H1 (cell line): Measurements from ENCODE around the gene FMNL2.

Source experiments
- ASH2L ChIP-seq: fragments of 200-600, 300-600 bp; sonication (generic); IDR thresholded peaks from one replicate; pipeline ENCODE4 v1.7.1; 2017; ENCODE audit warnings: low read length
- ATF3 ChIP-seq: IDR thresholded peaks from 2 replicates; pipeline ENCODE4 v1.6.1; 2011; ENCODE audit warnings: low read depth, mild to moderate bottlenecking, low read length; ENCODE audit not compliant: insufficient read depth
- CTCF ChIP-seq, 3 experiments: IDR thresholded peaks; 1 replicate in 2 of 3; 2 replicates in 1 of 3; pipeline versions ENCODE4 v1.5.1 to v1.6.1; 2011; ENCODE audit warnings: low read length in 3 of 3, mild to moderate bottlenecking in 3 of 3, inconsistent platforms in 2 of 3, low read depth in 1 of 3, moderate library complexity in 1 of 3; ENCODE audit not compliant: insufficient read depth in 1 of 3; ENCODE audit errors: control extremely low read depth in 1 of 3
- TAF1 ChIP-seq: IDR thresholded peaks from 2 replicates; pipeline ENCODE4 v1.6.1; 2011; ENCODE audit warnings: mild to moderate bottlenecking, low read depth, low read length
- ZNF274 ChIP-seq: IDR thresholded peaks from 2 replicates; pipeline ENCODE4 v1.7.0; 2012; ENCODE audit warnings: low read length, borderline replicate concordance; ENCODE audit errors: extremely low read depth

DNA sequence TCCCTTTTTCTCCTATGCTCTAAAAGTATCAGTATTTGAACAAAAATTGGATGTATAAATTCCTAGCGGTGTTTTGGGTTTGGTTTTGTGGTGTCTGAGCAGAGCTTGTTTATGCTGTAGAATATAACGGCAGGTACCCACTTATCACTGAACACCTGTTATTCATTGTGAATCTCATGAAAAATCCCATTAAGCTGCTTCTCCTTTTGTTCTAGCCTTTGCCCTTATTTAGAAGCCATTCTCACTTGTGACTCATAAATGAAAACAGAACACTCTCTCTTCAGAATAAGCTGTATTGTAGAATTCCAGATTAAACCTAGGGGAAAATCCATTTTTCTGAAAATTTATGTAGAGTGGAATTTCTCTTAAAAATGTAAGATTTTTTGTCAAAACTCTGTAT is 278.3 kb downstream of the FMNL2 start:
- no peak for TF ChIP-seq ZNF274
- no peak for TF ChIP-seq TAF1
- no peak for TF ChIP-seq CTCF (IDR thresholded peaks at IDR 0.05; ENCODE audit: control extremely low read depth in 1 of 3, insufficient read depth in 1 of 3, low read depth in 1 of 3, low read length in 3 of 3)
- TF ChIP-seq ATF3, result no peak
- no peak for TF ChIP-seq ASH2L
